Umbilical cord (tissue), 1 donor: ENCODE measurements around the gene C17orf113. TPM values are rescaled to one million over a fixed set of nuclear protein-coding genes. Genes with fewer than 3 reads are reported as not detected.

Source experiments
- total RNA-seq: library from RNA; depleted of rRNA; stranded (reverse); fragments of >200 nt; gene quantifications from one replicate; pipeline ENCODE4 v1.2.3, GENCODE V29; 2014; ENCODE audit warnings: low replicate concordance; ENCODE audit not compliant: insufficient read depth

C17orf113 gene
- total RNA-seq, 1 donor from 2014 or later, result 1.2 TPM

Other genes starting within 250 kb of the C17orf113 start
- 94.9 TPM for gene P3H4, start 238.7 kb downstream of the C17orf113 start, total RNA-seq
- 317 TPM for gene FKBP10, start 237.6 kb downstream of the C17orf113 start, total RNA-seq
- gene NT5C3B, start 214.4 kb downstream of the C17orf113 start, total RNA-seq, result 50.1 TPM
- gene KLHL10, start 212.8 kb downstream of the C17orf113 start, total RNA-seq, result 1.7 TPM
- gene KLHL11, start 185.2 kb downstream of the C17orf113 start, total RNA-seq, result 31.5 TPM
- gene ACLY, start 131.7 kb downstream of the C17orf113 start, total RNA-seq, result 66.2 TPM
- not detected for gene ODAD4, start 120.0 kb downstream of the C17orf113 start, total RNA-seq
- gene CNP, start 83.8 kb downstream of the C17orf113 start, total RNA-seq, result 28.6 TPM
- 60.9 TPM for gene DNAJC7, start 33.2 kb downstream of the C17orf113 start, total RNA-seq
- gene NKIRAS2, start 30.5 kb downstream of the C17orf113 start, total RNA-seq, result 41.2 TPM
- gene ZNF385C, start 47.9 kb upstream of the C17orf113 start, total RNA-seq, result 1.2 TPM
- gene DHX58, start 62.1 kb upstream of the C17orf113 start, total RNA-seq, result 6.3 TPM
- 9.1 TPM for gene KAT2A, start 70.8 kb upstream of the C17orf113 start, total RNA-seq
- not detected for gene HSPB9, start 72.2 kb upstream of the C17orf113 start, total RNA-seq
- 27.7 TPM for gene RAB5C, start 104.4 kb upstream of the C17orf113 start, total RNA-seq
- not detected for gene KCNH4, start 130.5 kb upstream of the C17orf113 start, total RNA-seq
- not detected for gene HCRT, start 134.9 kb upstream of the C17orf113 start, total RNA-seq
- gene GHDC, start 143.9 kb upstream of the C17orf113 start, total RNA-seq, result 7.5 TPM
- 51.8 TPM for gene STAT5B, start 225.8 kb upstream of the C17orf113 start, total RNA-seq
- gene STAT5A, start 237.9 kb upstream of the C17orf113 start, total RNA-seq, result 66.7 TPM